ENCODE results near the gene SCUBE1.

SCUBE1 gene

GRCh38 chr22:43279867-43280522, 63.2 kb downstream of the SCUBE1 start:
- no peak overlapping the region for H3K4me3 ChIP-seq (ENCODE audit: low read depth, low read length)
- no peak for TF ChIP-seq CTCF (IDR thresholded peaks at IDR 0.05; ENCODE audit: low read depth, low read length)

GRCh38 chr22:43277987-43278601, 65.1 kb downstream of the SCUBE1 start:
- TF ChIP-seq CTCF (IDR thresholded peaks at IDR 0.05; ENCODE audit: low read depth, low read length): no peak
- H3K4me3 ChIP-seq (ENCODE audit: low read depth, low read length): no peak overlapping the region

- no peak for TF ChIP-seq CTCF (IDR thresholded peaks at IDR 0.05; ENCODE audit: low read depth, low read length)
- no peak overlapping the region for H3K4me3 ChIP-seq (ENCODE audit: low read depth, low read length)
Observed at GRCh38 chr22:43277091-43277490, 66.1 kb downstream of the SCUBE1 start.

- H3K4me3 ChIP-seq (ENCODE audit: low read depth, low read length): no peak overlapping the region
- no peak for TF ChIP-seq CTCF (IDR thresholded peaks at IDR 0.05; ENCODE audit: low read depth, low read length)
Observed at GRCh38 chr22:43276321-43276720, 66.9 kb downstream of the SCUBE1 start.

- no peak overlapping the region for H3K4me3 ChIP-seq (ENCODE audit: low read depth, low read length)
- no peak for TF ChIP-seq CTCF (IDR thresholded peaks at IDR 0.05; ENCODE audit: low read depth, low read length)
Observed at GRCh38 chr22:43275545-43276317, 67.4 kb downstream of the SCUBE1 start.

- no peak for TF ChIP-seq CTCF (IDR thresholded peaks at IDR 0.05; ENCODE audit: low read depth, low read length)
Observed at GRCh38 chr22:43274595-43275240, 68.5 kb downstream of the SCUBE1 start.

More at GRCh38 chr22:43274595-43275240, 68.5 kb downstream of the SCUBE1 start:
- H3K4me3 ChIP-seq (ENCODE audit: low read depth, low read length): no peak overlapping the region
